Suprapubic skin (tissue), 4 donors: ENCODE results near the gene EPHA5.

ENCODE experiments used
- POLR2A ChIP-seq, 2 donors: fragments of 450-650 bp; IDR thresholded peaks; one replicate each; pipeline ENCODE4 v1.6.1; 2017; ENCODE audit warnings: antibody characterized with exemption in 2 of 2, mild to moderate bottlenecking in 2 of 2, moderate library complexity in 2 of 2
- POLR2AphosphoS5 ChIP-seq, 3 donors: sonication (generic); formaldehyde crosslinking; IDR thresholded peaks; one replicate each; pipeline ENCODE4 v1.6.1; 2017; ENCODE audit warnings: antibody characterized with exemption in 3 of 3
- TF ChIP-seq, protein P1 (sequence below), 2 donors: fragments of 200-600 bp in 1 of 2; fragments of 450-650 bp in 1 of 2; sonication (generic) in 1 of 2; IDR thresholded peaks; one replicate each; pipeline ENCODE4 v1.5.1; 2016 to 2019; ENCODE audit warnings: antibody characterized with exemption in 2 of 2, mild to moderate bottlenecking in 1 of 2, moderate library complexity in 1 of 2

DNA sequence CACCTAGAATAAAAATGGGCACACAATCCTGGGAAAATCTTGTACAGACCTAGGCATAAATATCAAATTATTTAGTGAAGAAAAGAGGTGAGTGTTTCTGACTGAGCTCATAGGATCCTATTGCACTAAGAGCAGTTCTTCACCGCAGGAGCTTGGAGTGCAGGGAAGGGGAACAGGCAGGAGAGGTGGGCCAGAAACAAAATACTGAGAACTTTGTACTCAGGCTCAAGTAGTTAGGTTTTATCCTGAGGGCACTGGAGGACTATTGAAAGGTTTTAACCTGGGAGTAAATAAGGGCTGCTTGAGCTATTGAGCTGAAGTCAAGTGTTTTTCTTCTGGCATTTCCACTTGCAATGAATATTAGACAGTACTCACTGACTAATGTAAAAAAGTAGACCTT, 12.2 kb downstream of the EPHA5 start:
- TF ChIP-seq, protein P1, sequence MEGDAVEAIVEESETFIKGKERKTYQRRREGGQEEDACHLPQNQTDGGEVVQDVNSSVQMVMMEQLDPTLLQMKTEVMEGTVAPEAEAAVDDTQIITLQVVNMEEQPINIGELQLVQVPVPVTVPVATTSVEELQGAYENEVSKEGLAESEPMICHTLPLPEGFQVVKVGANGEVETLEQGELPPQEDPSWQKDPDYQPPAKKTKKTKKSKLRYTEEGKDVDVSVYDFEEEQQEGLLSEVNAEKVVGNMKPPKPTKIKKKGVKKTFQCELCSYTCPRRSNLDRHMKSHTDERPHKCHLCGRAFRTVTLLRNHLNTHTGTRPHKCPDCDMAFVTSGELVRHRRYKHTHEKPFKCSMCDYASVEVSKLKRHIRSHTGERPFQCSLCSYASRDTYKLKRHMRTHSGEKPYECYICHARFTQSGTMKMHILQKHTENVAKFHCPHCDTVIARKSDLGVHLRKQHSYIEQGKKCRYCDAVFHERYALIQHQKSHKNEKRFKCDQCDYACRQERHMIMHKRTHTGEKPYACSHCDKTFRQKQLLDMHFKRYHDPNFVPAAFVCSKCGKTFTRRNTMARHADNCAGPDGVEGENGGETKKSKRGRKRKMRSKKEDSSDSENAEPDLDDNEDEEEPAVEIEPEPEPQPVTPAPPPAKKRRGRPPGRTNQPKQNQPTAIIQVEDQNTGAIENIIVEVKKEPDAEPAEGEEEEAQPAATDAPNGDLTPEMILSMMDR (IDR thresholded peaks at IDR 0.05), result no peak
- TF ChIP-seq POLR2AphosphoS5 (IDR thresholded peaks at IDR 0.05) (no peak), POLR2A (IDR thresholded peaks at IDR 0.05) (no peak)
